Endothelial cell of umbilical vein (primary cell): ENCODE results near the gene TGFB1. TPM values are rescaled to one million over a fixed set of nuclear protein-coding genes. Genes with fewer than 3 reads are reported as not detected.

Experiments used
- BruUV-seq: library from RNA; stranded (reverse); fragments of 400-500 nt; replicated peaks from 2 replicates; lab custom pipeline; 2021; lab: Mats Ljungman, UMichigan
- CTCF ChIA-PET: fragments of 300-600, 350-600 bp; sonication (Branson Sonifier 250); formaldehyde crosslinking; loops from one replicate; lab custom pipeline; 2021; ENCODE audit warnings: antibody characterized with exemption, inconsistent platforms; lab: Charles Lee
- POLR2A ChIA-PET: fragments of 300-600, 350-600 bp; sonication (Branson Sonifier 250); formaldehyde crosslinking; loops from one replicate; lab custom pipeline; 2021; ENCODE audit warnings: antibody characterized with exemption, inconsistent platforms; lab: Charles Lee
- DNase-seq: peaks from one replicate; pipeline ENCODE4 v3.0.0-alpha.2; 2011; ENCODE audit warnings: low read depth, low spot score
- FAIRE-seq: peaks from 2 replicates; lab custom pipeline; 2011; peaks lifted over from hg19 to GRCh38; lab: Jason Lieb, UNC
- H2AFZ ChIP-seq: 2 replicates; pipeline ENCODE4 v1.6.0; 2012; ENCODE audit warnings: low read depth, low read length, control low read depth, inconsistent platforms
- H3K27ac ChIP-seq: 2 replicates; pipeline ENCODE4 v1.5.1; 2011; ENCODE audit warnings: low read depth, mild to moderate bottlenecking, control low read depth, low read length, moderate library complexity; ENCODE audit not compliant: insufficient read depth
- H3K27me3 ChIP-seq, 2 experiments: 2 replicates each; pipeline versions ENCODE4 v1.6.0 to v1.6.1; 2011; ENCODE audit warnings: low read length in 2 of 2, mixed read lengths in 1 of 2; ENCODE audit not compliant: control insufficient read depth in 2 of 2, insufficient read depth in 2 of 2
- H3K36me3 ChIP-seq, 2 experiments: 2 replicates in 1 of 2; 3 replicates in 1 of 2; pipeline ENCODE4 v1.5.1; 2011; ENCODE audit warnings: low read length in 2 of 2, mild to moderate bottlenecking in 1 of 2, moderate library complexity in 1 of 2; ENCODE audit not compliant: control insufficient read depth in 2 of 2, insufficient read depth in 2 of 2; ENCODE audit errors: extremely low read depth in 1 of 2
- H3K4me1 ChIP-seq: 3 replicates; pipeline ENCODE4 v1.5.1; 2011; ENCODE audit warnings: mild to moderate bottlenecking, low read length; ENCODE audit not compliant: control insufficient read depth, insufficient read depth; ENCODE audit errors: extremely low read depth
- H3K4me2 ChIP-seq: 2 replicates; pipeline ENCODE4 v1.6.1; 2011; ENCODE audit warnings: low read length, control low read depth, mixed read lengths; ENCODE audit not compliant: insufficient read depth
- H3K4me3 ChIP-seq, 3 experiments: fragments of 200-600 bp in 1 of 3; sonication (generic), shearing (Covaris generic) in 1 of 3; replicated peaks in 1 of 3; 2 replicates each; pipeline ENCODE4 v1.5.1; 2011 to 2016; ENCODE audit warnings: control low read depth in 3 of 3, low read length in 3 of 3, mild to moderate bottlenecking in 2 of 3, inconsistent platforms in 1 of 3, low read depth in 1 of 3, moderate library complexity in 1 of 3; ENCODE audit not compliant: insufficient read depth in 1 of 3
- H3K79me2 ChIP-seq: 2 replicates; pipeline ENCODE4 v1.6.0; 2012; ENCODE audit warnings: low read length, inconsistent platforms; ENCODE audit not compliant: control insufficient read depth, insufficient read depth
- H3K9ac ChIP-seq: replicated peaks from 2 replicates; pipeline ENCODE3; 2011; ENCODE audit warnings: low read length, control low read depth; ENCODE audit not compliant: insufficient read depth; ENCODE audit errors: extremely low read depth
- H3K9me1 ChIP-seq: replicated peaks from 3 replicates; pipeline ENCODE4 v1.6.0; 2011; ENCODE audit warnings: mild to moderate bottlenecking, low read length; ENCODE audit not compliant: control insufficient read depth, insufficient read depth; ENCODE audit errors: extremely low read depth
- H3K9me3 ChIP-seq: replicated peaks from 2 replicates; pipeline ENCODE4 v1.5.1; 2012; ENCODE audit warnings: low read length, inconsistent platforms; ENCODE audit not compliant: control insufficient read depth, insufficient read depth
- H4K20me1 ChIP-seq: replicated peaks from 2 replicates; pipeline ENCODE3; 2011; ENCODE audit warnings: mild to moderate bottlenecking, low read length; ENCODE audit not compliant: control insufficient read depth, insufficient read depth; ENCODE audit errors: extremely low read depth
- CTCF ChIP-seq, 2 donors: IDR thresholded peaks; 1 replicate in 1 of 2; 2 replicates in 1 of 2; pipeline ENCODE4 v1.5.1; 2011; ENCODE audit warnings: low read length in 2 of 2, mild to moderate bottlenecking in 2 of 2, moderate library complexity in 2 of 2, control low read depth in 1 of 2, inconsistent platforms in 1 of 2, low read depth in 1 of 2; ENCODE audit not compliant: insufficient read depth in 1 of 2; ENCODE audit errors: extremely low read depth in 1 of 2
- EZH2 ChIP-seq: IDR thresholded peaks from 2 replicates; pipeline ENCODE4 v1.6.1; 2012; ENCODE audit warnings: borderline replicate concordance, low read depth, mild to moderate bottlenecking, moderate library complexity, low read length, inconsistent platforms; ENCODE audit not compliant: severe bottlenecking
- FOS ChIP-seq: IDR thresholded peaks from 2 replicates; pipeline ENCODE4 v1.6.1; 2011; ENCODE audit warnings: mild to moderate bottlenecking, low read length, moderate library complexity, borderline replicate concordance; ENCODE audit not compliant: insufficient read depth
- GATA2 ChIP-seq: IDR thresholded peaks from 2 replicates; pipeline ENCODE4 v1.7.0; 2011; ENCODE audit warnings: low read depth, mild to moderate bottlenecking, moderate library complexity, mixed read lengths, low read length; ENCODE audit not compliant: insufficient read length, insufficient read depth
- JUN ChIP-seq: IDR thresholded peaks from 2 replicates; pipeline ENCODE4 v1.6.1; 2011; ENCODE audit warnings: borderline replicate concordance, low read depth; ENCODE audit not compliant: insufficient read length, insufficient read depth
- MYC ChIP-seq: IDR thresholded peaks from one replicate; pipeline ENCODE4 v1.6.1; 2011; ENCODE audit warnings: mild to moderate bottlenecking, low read depth, low read length
- POLR2A ChIP-seq: IDR thresholded peaks from 2 replicates; pipeline ENCODE4 v1.6.1; 2012; ENCODE audit warnings: low read depth, mild to moderate bottlenecking, control low read depth, low read length
- POLR2AphosphoS5 ChIP-seq: IDR thresholded peaks from 2 replicates; pipeline ENCODE4 v1.6.1; 2012; ENCODE audit warnings: low read depth, mild to moderate bottlenecking, control low read depth, low read length, moderate library complexity; ENCODE audit not compliant: insufficient read depth
- dilution Hi-C: fragments of 300-500 bp; cut with MboI; formaldehyde crosslinking; loops from one replicate; pipeline ENCODE4 v1.15.0; 2019; ENCODE audit warnings: low sequenced_read_pairs; ENCODE audit not compliant: extremely low pct_ligation_motif_present
- intact Hi-C: fragments of 100-400 bp; cut with micrococcal nuclease; formaldehyde crosslinking; loops from one replicate; pipeline ENCODE4 v1.10.0; 2022
- polyA plus RNA-seq, 4 experiments: library from polyadenylated mRNA; depleted of rRNA in 3 of 4; stranded (reverse) in 3 of 4; unstranded in 1 of 4; fragments of >200 nt; gene quantifications; 2 replicates each; pipeline versions ENCODE4 v1.2.1 to v1.2.3, GENCODE V29; 2011 to 2012; ENCODE audit warnings: missing spikeins in 1 of 4
- total RNA-seq: library from RNA; stranded (reverse); gene quantifications from 2 replicates; pipeline ENCODE4 v1.2.3, GENCODE V29; 2021
- TF ChIP-seq, protein P1 (sequence below): IDR thresholded peaks from 2 replicates; pipeline ENCODE4 v1.6.1; 2011; ENCODE audit not compliant: insufficient read depth, insufficient read length

TGFB1 gene
- total and polyA plus RNA-seq, 2 donors (not counting 3 experiments of a cell fraction or from before 2014, with no cell fraction given): 64.4 to 250 TPM

GRCh38 chr19:41330946-41331678 is 22.6 kb downstream of the TGFB1 start:
- Histone ChIP-seq H3K9me1 (no peaks in the 10 kb centered on the region), H2AFZ (no peak overlapping the region), H3K9me3 (no peaks in the 10 kb centered on the region), H3K4me1 (peaks cover 36% of the 10 kb centered on the region), H4K20me1 (no peaks in the 10 kb centered on the region), H3K27ac (no peak overlapping the region), H3K4me3 (no peak overlapping the region), H3K79me2 (peaks cover 25% of the 10 kb centered on the region), H3K9ac (no peak overlapping the region), H3K36me3 (peaks cover 19 to 42% of the 10 kb centered on the region in 2 experiments), H3K27me3 (no peaks in the 10 kb centered on the region), H3K4me2 (no peak overlapping the region)
- CTCF ChIA-PET: interaction anchor here (1.0 kb wide), 2 partner anchors 22 to 127 kb away, joined by 4 read pairs; no protein-coding TSS in a partner anchor
- no peak for FAIRE-seq
- intact Hi-C loops: no loop called here
- dilution Hi-C loops: no loop called here
- no TSS peak for BruUV-seq
- TF ChIP-seq POLR2AphosphoS5: no peak
- TF ChIP-seq MYC: no peak
- no peak for TF ChIP-seq JUN
- TF ChIP-seq GATA2: no peak
- no peak for TF ChIP-seq EZH2
- no peak for TF ChIP-seq FOS
- no peak for TF ChIP-seq CTCF (IDR thresholded peaks at IDR 0.05; ENCODE audit: extremely low read depth in 1 of 2, insufficient read depth in 1 of 2, low read depth in 1 of 2, low read length in 2 of 2)
- TF ChIP-seq POLR2A: no peak
- TF ChIP-seq, protein P1, sequence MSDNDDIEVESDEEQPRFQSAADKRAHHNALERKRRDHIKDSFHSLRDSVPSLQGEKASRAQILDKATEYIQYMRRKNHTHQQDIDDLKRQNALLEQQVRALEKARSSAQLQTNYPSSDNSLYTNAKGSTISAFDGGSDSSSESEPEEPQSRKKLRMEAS: no peak
- POLR2A ChIA-PET: no interaction called here
- DNase-seq: no peak
